Measurements from ENCODE around the gene NCOA1.
"Not testable (repeated sequence)": the region's sequence is repeated elsewhere in the genome, so short reads cannot be mapped to it uniquely, and the experiment has no call there.

The NCOA1 gene

DNA sequence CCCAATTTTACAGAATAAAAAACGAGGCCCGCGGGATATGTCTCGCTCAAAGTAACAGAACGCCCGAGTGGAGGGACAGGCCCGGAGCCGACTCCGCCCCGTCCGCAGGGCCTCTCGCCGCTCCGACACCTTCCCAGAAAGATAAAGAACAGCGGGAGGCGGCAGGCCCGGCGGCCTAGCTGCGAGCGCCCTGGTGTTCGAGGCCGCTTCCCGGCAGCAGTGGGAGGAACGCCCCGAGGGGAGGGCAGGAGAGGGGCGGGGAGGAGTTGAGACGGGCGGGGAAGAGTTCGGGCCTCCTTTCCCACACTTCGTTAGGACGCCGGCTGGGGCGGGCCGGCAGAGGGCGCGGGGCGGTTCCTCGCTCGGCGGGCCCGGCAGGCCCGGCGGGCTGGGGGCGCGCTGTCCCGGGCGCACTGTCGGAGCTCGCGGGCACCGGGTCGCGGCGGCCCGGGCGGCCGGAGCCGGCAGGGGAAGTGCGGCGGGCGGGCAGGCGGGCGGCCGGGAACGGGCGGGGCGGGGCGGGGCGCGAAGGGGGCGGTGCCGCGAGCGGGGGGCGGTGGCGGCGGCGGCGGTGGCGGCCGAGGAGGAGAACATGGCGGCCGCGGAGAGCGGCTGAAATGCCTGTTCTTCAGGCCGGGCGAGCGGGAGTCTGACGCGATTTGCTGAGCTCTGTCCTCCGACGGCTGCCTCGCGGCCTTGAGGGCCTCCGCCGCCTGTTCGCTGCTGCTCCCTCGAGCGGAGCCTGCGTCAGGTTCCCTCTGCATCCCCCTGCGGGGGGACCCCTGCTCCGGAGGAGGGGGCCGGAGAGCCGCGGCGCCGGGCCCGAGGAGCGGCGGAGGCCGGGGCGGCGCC lies at the start of gene NCOA1:
Gene NCOA1 (plus strand): TSS at position 565 of the 852 bp plus-strand sequence. CDS start 167,424 bp downstream, outside the sequence.
- in situ Hi-C loops (cut with HindIII; ENCODE audit: low sequenced_read_pairs): no loop called here

- in situ Hi-C loops (cut with HindIII; ENCODE audit: low sequenced_read_pairs): no loop called here
Measured at GRCh38 chr2:24448797-24449196, 42.3 kb upstream of the NCOA1 start.

DNA sequence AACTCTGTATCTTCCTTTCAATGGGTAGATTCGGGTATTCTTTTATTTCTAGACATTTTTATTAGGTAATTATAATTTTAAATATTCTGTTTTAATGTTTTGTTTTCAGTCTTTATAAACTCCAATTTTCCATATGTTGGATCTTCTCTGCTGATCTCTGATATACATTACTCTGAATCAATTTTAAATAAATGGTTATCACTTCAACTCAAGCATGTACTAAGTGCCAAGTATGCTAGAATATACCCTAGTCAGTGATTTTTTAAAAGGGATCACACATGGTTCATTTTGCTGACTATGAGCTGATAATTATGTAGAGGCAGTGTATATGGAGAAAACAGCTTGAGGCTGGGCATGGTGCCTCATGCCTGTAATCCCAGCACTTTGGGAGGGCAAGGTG lies 41.7 kb upstream of the NCOA1 start:
- in situ Hi-C loops (cut with HindIII; ENCODE audit: low sequenced_read_pairs): no loop called here

- in situ Hi-C loops (cut with HindIII; ENCODE audit: low sequenced_read_pairs): no loop called here
Measured at GRCh38 chr2:24451805-24452501, 39.1 kb upstream of the NCOA1 start.

DNA sequence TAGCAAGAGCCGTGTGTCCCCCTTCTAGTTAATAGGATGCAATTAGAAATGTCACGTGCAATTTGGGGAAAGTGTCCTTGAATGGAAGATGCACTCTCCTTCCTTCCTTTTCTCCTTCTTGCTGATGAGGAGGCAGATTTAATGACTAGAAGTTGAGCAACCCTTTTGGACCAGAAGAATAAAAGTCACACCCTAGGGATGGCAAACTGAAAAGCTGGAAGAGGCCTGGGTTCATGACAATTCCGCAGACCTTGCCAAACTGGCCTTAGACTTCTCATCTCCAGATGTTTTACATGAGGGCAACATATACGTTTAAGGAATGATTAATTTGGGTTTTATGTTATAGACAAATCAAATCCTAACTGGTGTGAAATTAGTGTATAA lies 38.6 kb upstream of the NCOA1 start:
- in situ Hi-C loops (cut with HindIII; ENCODE audit: low sequenced_read_pairs): no loop called here

GRCh38 chr2:24453379-24454073 lies 37.5 kb upstream of the NCOA1 start:
- in situ Hi-C loops (cut with HindIII; ENCODE audit: low sequenced_read_pairs): no loop called here

GRCh38 chr2:24454294-24454693 lies 36.8 kb upstream of the NCOA1 start:
- in situ Hi-C loops (cut with HindIII; ENCODE audit: low sequenced_read_pairs): no loop called here

- in situ Hi-C loops (cut with HindIII; ENCODE audit: low sequenced_read_pairs): no loop called here
Measured at GRCh38 chr2:24456599-24457556, 34.2 kb upstream of the NCOA1 start.

DNA sequence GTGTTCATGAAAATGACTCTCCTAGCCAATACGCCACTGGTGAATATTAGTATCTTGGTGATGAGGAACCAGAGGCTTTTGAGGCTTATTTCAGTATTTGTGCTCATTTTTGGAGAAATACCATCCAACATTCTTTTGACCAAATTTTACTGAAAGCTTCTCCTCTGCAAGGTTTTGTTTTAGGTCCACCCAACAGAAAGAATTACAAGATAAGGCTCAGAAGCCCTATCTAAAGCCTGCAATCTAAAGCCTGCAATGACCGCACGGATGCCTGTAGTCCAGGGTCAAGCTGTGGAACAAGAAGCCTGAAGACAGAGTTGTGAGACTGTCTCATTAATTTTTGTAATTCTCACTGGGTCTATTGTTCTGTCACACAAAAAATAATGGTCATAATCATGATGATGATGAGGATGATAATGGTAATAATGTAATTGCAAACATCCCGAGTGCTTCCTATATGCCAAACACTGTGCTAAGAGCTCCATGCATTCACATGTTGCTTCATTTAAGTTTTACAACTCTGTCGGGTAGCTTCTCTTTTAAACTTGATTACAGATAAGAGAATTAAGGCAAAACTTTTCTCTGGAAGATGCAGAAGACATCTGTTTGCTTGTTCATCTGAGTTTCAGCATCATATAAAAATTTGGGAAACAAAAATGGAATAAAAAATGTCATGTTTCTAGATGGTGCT lies 33.2 kb upstream of the NCOA1 start:
- in situ Hi-C loops (cut with HindIII; ENCODE audit: low sequenced_read_pairs): no loop called here

- in situ Hi-C loops (cut with HindIII; ENCODE audit: low sequenced_read_pairs): no loop called here
Measured at GRCh38 chr2:24459224-24460161, 31.6 kb upstream of the NCOA1 start.

- in situ Hi-C loops (cut with HindIII; ENCODE audit: low sequenced_read_pairs): no loop called here
Measured at GRCh38 chr2:24461685-24462084, 29.4 kb upstream of the NCOA1 start.

DNA sequence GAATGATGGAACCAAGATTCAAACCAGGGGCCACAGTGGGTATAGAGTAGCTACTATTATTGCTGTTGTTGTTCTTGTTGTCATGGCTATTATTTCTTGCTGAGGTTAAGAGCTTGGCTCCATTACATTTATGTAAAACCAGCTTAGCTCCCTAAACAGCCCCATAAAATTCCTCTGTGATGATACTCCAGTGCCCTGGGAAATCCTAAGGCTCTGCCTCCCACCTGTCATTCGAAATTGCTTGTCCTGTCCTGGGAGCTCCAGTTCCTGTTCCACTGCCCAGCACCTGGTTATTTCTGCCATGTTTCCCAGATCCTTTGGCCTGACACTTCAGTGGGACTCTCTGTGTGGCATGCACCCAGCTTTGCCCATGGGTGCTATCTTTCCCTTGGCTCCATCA lies 27.8 kb upstream of the NCOA1 start:
- in situ Hi-C loops (cut with HindIII; ENCODE audit: low sequenced_read_pairs): no loop called here

DNA sequence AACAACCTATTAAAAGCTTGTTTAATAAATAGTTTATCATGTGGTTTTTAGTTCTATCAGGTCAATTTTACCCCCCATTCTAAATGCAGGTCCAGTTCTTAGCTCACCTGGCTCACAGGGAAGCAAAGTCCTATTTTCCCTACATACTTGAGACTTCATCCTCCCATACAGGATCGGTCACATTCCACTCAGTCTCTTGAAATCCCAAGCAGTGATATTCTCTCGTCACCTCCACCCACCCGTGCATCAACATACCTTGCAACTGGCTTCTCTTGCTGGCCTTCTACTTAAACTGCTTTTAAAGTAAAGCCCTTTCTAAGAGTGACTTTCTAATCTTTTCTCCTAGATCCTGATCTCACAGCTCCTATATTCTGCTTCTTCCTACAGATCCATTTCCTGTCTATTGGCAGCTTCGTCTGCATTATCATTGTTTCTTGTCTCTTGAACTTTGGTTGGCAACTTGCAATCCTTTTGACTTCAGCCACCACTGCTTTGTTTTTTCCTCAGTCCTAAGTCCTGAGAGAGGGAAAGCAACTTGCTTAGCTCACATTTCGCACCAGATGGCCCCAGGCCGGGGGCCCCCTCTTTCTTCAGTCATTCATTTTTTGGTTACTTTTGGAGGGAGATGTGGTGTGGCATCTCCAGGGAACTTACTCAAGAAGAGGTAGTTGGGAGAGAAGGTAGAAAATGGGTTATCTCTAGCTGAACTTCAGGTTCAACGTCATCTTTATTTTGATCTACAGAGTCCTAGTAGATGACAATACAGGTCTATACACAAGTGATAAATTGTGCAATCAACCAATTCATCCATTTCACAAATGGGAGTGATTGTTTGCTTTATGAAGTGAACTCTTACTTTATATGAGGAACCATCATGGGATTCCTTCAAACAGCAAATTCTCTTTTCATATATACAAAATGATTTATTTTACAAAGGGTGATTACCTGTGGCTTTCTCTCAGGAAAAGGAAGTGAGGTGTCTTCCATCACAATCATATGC lies 23.9 kb upstream of the NCOA1 start:
- in situ Hi-C loops (cut with HindIII; ENCODE audit: low sequenced_read_pairs): no loop called here

DNA sequence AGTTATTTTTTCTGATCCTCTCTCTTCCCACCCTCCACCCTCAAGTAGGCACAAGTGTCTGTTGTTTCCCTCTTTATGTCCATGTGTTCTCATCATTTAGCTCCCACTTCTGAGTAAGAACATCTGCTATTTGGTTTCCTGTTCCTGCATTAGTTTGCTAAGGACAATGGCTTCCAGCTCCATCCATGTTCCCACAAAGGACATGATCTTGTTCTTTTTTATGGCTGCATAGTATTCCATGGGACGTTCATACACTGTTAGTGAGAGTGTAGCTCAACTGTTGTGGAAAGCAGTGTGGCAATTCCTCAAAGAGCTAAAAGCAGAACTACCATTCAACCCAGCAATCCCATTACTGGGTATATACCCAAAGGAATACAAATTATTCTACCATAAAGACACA lies 22.6 kb upstream of the NCOA1 start:
- in situ Hi-C loops (cut with HindIII; ENCODE audit: low sequenced_read_pairs): not testable (repeated sequence)

DNA sequence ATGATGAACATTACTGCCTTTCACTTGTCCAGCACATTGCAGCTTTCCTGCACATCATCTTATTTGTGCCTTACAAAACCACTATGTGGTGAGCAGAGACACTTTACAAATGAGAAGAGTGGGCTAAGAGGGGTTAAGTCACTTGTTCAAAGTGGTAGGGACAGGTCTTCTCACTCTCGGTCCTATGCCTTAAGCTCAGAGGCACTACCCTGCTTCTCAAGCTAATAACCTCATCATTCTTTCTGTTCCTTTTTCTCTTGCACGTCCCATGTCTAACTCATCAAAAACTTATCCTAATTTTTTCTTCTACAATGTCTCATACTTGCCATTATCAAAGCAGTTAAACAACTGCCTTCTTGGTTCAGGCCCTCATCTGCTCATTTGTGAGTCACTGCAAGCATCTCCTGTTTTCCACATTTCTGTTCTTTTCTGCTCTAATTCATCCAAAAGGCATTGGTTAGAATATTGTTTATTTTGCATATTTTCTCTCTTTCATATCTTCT lies 21.9 kb upstream of the NCOA1 start:
- in situ Hi-C loops (cut with HindIII; ENCODE audit: low sequenced_read_pairs): no loop called here

DNA sequence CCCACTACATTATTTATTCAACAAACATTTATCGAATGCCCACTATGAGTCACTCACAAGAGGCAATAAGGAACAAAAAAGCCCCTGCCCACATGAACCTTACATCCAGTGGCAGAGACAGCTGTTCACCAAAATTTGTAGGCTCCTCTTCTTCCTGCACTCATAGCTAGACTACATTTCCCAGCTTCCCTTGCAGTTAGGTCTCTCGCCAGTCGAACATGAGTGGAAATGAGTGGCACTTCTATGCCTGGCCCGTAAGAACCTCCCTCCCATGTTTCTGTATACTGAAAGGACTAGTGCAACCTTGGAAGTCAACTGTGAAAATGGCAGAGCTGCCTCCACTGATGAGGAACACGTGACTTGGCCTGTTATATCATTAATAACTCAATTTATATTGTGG lies 19.4 kb upstream of the NCOA1 start:
- in situ Hi-C loops (cut with HindIII; ENCODE audit: low sequenced_read_pairs): no loop called here

DNA sequence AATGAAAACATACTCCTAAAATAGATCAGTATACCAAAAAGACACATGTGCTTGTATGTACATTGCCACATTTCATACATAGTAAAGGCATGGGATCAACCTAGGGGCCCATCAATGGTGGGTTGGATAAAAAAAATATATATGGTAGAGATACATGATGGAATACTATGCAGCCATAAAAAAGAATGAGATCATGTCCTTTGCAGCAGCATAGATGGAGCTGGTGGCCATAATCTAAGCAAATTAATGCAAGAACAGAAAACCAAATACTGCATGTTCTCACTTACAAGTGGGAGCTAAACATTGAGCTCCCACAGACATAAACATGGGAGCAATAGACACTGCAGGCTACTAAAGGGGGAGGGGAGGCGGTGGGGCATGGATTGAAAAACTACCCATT lies 18.6 kb upstream of the NCOA1 start:
- in situ Hi-C loops (cut with HindIII; ENCODE audit: low sequenced_read_pairs): no loop called here
